Lower leg skin (tissue), 4 donors: ENCODE data around the gene VRK1. TPM values are rescaled to one million over a fixed set of nuclear protein-coding genes. Genes with fewer than 3 reads are reported as not detected.

Experiments
- DNase-seq, 2 donors: peaks; one replicate each; pipeline ENCODE4 v3.0.0-alpha.2; 2019; ENCODE audit warnings: low spot score in 2 of 2
- H3K4me3 ChIP-seq: fragments of 200-600 bp; sonication (generic); 2 replicates; pipeline ENCODE4 v1.5.1; 2017; ENCODE audit warnings: mild to moderate bottlenecking, low read depth; ENCODE audit not compliant: poor library complexity, severe bottlenecking
- CTCF ChIP-seq, 3 donors: fragments of 450-650 bp; IDR thresholded peaks; one replicate each; pipeline ENCODE4 v1.5.1; 2016; ENCODE audit warnings: antibody characterized with exemption in 3 of 3, mild to moderate bottlenecking in 3 of 3, moderate library complexity in 2 of 3
- POLR2A ChIP-seq, 2 donors: fragments of 450-650 bp; IDR thresholded peaks; one replicate each; pipeline ENCODE4 v1.6.1; 2016 to 2017; ENCODE audit warnings: antibody characterized with exemption in 2 of 2, mild to moderate bottlenecking in 1 of 2, moderate library complexity in 1 of 2
- WGBS, 2 donors: methylation state at CpG; one replicate each; pipeline ENCODE4 v1.1.5; 2018; 5-methylcytosine and 5-hydroxymethylcytosine counted together
- intact Hi-C: fragments of 100-400 bp; cut with DNase I; formaldehyde crosslinking; loops from one replicate; pipeline ENCODE4 v1.15.0; 2023; ENCODE audit warnings: low total_unique reads
- total RNA-seq, 4 donors: library from RNA; depleted of rRNA; stranded (reverse); fragments of >200 nt; gene quantifications; one replicate each; pipeline ENCODE4 v1.1.0, GENCODE V29; 2016

Gene VRK1
- total RNA-seq, 4 donors from 2014 or later, result 6.9 to 12.2 (median 8.9) TPM

GRCh38 chr14:96798956-96799355 lies 1.8 kb downstream of the VRK1 start:
- TF ChIP-seq POLR2A (IDR thresholded peaks at IDR 0.05) (no peak), CTCF (IDR thresholded peaks at IDR 0.05) (no peak)
- H3K4me3 ChIP-seq, result no peak overlapping the region
- intact Hi-C loops, result no loop called here
- DNase-seq, result no peak
- WGBS, 2 donors, result 81 to 87% methylated on average over 1 of the region's 1 CpG

DNA sequence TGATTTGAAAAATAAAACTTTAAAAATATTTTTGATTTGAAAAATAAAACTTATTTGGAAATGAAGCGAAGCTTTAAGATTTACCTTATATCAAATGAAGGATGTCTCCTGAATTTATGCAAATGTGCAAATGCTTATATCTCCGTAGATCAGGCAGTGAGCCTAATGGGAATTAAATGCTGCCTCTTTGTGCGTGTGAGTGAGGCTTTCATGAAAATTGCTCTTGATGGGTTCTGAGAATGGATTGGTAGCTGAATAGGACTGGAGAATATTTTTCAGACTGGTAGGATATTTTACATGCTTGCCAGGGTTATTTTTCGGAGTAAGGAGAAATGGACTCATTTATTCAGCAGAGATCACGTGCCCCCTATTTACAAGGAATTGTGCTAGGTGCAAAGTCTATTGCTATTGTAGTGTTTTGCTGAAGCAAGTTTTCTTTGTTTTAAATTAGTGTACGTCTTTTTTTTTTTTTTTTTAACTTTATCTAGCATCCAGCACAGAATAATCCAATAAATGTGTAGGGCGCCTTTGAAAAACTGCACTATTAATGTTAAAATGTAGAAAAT lies 2.4 kb downstream of the VRK1 start:
- intact Hi-C loops, result no loop called here
- H3K4me3 ChIP-seq, result no peak overlapping the region
- TF ChIP-seq CTCF (IDR thresholded peaks at IDR 0.05) (no peak), POLR2A (IDR thresholded peaks at IDR 0.05) (no peak)
- WGBS, 2 donors, result 88 to 89% methylated on average over 7 of the region's 7 CpGs
- no peak for DNase-seq

DNA sequence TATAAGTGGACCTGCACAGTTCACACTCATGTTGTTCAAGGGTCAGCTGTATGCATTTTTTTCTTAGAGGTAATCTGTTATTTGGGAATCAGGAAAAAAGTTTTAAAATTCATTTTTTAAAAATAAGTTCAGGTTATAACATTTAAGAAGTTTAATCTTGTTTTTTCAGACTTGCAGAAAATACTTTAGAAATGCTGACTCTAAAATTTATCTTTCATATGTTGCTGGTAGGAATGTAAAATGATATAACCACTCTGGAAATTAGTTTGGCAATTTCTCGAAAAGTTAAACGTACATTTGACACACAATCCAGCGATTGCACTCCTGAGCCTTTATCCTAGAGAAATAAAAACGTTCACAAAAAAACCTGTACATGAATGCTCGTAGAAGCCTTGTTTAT lies 4.7 kb downstream of the VRK1 start:
- TF ChIP-seq CTCF (IDR thresholded peaks at IDR 0.05) (no peak), POLR2A (IDR thresholded peaks at IDR 0.05) (no peak)
- WGBS, 2 donors, result 93 to 94% methylated on average over 5 of the region's 5 CpGs
- DNase-seq, result no peak
- intact Hi-C loops, result no loop called here
- no peak overlapping the region for H3K4me3 ChIP-seq

- no peak overlapping the region for H3K4me3 ChIP-seq
- no peak for DNase-seq
- intact Hi-C loops, result no loop called here
- 95 to 99% methylated on average over 5 of the region's 5 CpGs for WGBS, 2 donors
- TF ChIP-seq POLR2A (IDR thresholded peaks at IDR 0.05) (no peak), CTCF (IDR thresholded peaks at IDR 0.05) (no peak)
These were observed 5.8 kb downstream of the VRK1 start for GRCh38 chr14:96802963-96803362.

GRCh38 chr14:96803958-96804357 lies 6.8 kb downstream of the VRK1 start:
- WGBS, 2 donors, result 89 to 93% methylated on average over 2 of the region's 2 CpGs
- no peak overlapping the region for H3K4me3 ChIP-seq
- no peak for DNase-seq
- intact Hi-C loops, result no loop called here
- TF ChIP-seq POLR2A (IDR thresholded peaks at IDR 0.05) (no peak), CTCF (IDR thresholded peaks at IDR 0.05) (no peak)

DNA sequence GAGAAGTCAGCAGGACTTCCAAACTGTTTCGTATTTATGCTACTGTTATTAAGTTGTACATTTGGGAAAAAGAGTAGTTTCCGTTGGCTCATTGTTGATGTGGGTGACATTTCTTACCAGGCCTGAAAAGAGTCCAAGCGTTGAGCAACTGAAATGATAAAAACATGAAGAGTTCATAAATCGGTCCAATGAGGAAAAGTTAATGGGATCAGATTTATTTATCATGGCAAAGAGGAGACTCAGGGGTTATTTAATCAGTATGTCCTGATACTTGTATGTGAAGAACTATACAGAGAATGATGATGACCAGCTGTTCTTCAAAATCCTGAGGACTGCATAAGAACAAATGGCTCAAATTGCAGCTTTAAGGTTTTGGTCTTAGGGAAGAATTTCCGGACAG lies 7.7 kb downstream of the VRK1 start:
- DNase-seq, result no peak
- TF ChIP-seq CTCF (IDR thresholded peaks at IDR 0.05), result no peak
- TF ChIP-seq POLR2A (IDR thresholded peaks at IDR 0.05), result no peak
- intact Hi-C loops, result no loop called here
- H3K4me3 ChIP-seq, result no peak overlapping the region
- WGBS, 2 donors, result 85 to 86% methylated on average over 5 of the region's 5 CpGs
